ENCODE data around the gene DDX56.
A peak's percentile ranks its signal among the peaks of the same experiment; 100 is the strongest.

The DDX56 gene

DNA sequence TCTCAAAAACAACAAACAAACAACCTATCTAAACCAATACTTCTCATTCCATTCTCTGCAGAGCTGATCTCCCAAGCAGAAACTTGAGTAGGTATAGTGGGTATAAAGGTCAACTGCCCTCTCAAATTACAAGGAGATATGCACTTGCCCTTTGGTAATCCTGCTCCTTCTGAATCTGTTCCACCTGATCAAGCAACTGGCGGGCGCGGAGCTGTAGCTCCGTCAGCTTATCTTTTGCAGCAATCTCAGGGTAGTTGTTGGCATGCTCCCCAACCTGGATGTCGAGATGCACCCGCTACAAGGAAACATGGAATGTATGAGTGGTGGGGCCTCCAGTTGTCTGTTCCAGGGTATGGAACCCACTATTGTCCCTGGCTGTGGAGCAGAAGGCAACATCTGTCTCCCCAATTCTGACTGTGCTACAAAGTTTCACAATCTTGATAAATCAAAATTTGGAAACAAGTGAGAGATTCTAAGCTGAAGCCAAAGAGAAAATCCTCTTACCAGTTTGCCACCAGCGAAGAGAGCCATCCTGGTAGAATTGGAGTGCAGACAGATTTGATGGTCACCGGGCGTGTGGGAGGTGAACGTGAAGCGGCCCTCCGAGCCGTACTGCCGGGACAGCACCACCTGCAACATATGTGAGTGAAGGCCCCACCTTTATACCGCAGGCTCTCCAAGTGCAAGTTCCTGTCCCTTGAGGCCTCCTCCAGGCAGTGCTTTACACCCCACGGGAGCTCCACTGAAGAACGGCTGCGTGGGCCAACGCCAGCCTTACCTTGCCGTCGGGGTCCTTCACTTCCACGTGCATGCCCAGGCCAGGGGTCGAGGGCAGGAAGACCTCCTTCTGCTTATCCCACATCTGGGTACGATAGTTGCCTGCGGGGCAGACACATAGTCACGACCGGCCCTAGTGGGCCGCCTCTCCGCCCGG, 7.5 kb upstream of the DDX56 start:
- H3K4me3 ChIP-seq (replicated peaks; ENCODE audit: low read depth, low read length) = peak overlapping the region; percentile 85
- TF ChIP-seq, protein P1, sequence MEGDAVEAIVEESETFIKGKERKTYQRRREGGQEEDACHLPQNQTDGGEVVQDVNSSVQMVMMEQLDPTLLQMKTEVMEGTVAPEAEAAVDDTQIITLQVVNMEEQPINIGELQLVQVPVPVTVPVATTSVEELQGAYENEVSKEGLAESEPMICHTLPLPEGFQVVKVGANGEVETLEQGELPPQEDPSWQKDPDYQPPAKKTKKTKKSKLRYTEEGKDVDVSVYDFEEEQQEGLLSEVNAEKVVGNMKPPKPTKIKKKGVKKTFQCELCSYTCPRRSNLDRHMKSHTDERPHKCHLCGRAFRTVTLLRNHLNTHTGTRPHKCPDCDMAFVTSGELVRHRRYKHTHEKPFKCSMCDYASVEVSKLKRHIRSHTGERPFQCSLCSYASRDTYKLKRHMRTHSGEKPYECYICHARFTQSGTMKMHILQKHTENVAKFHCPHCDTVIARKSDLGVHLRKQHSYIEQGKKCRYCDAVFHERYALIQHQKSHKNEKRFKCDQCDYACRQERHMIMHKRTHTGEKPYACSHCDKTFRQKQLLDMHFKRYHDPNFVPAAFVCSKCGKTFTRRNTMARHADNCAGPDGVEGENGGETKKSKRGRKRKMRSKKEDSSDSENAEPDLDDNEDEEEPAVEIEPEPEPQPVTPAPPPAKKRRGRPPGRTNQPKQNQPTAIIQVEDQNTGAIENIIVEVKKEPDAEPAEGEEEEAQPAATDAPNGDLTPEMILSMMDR (IDR thresholded peaks at IDR 0.05; ENCODE audit: low read length, missing control alignments) = no peak
- DNase-seq (ENCODE audit: low read depth) = no peak

GRCh38 chr7:44576228-44576627, 2.5 kb upstream of the DDX56 start:
- TF ChIP-seq, protein P1 (IDR thresholded peaks at IDR 0.05; ENCODE audit: low read length, missing control alignments) = no peak
- no peak for DNase-seq (ENCODE audit: low read depth)
- no peak overlapping the region for H3K4me3 ChIP-seq (replicated peaks; ENCODE audit: low read depth, low read length)

- DNase-seq (ENCODE audit: low read depth) = no peak
- TF ChIP-seq, protein P1 (IDR thresholded peaks at IDR 0.05; ENCODE audit: low read length, missing control alignments) = no peak
- H3K4me3 ChIP-seq (replicated peaks; ENCODE audit: low read depth, low read length) = peak overlapping the region; percentile 97
These were observed 1.3 kb upstream of the DDX56 start for GRCh38 chr7:44575054-44575453.

DNA sequence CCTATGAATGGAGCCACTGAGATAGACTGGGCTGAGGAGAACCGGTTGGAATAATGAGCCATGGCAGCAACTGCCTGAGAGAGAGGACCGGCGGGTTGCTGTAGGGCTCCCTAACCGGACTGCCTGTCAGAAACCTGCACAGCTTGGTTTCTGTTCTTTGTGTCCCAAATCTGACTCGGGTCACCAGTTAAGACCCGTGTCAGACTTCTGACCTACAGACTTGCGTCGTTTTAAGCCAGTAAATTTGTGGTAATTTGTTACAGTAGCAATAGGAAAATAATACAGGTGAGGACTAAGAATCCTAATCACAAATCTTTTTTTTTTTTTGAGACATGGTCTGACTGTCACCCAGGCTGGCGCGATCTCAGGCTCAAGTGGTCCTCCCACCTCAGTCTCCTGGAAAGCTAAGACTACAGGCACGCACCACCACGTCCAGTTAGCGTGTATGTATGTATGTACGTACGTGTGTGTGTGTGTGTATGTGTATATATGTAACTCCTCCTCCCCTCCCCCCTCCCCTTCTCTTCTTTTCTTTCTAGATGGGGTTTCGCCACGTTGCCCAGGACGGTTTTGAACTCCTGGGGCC, 672 bp upstream of the DDX56 start:
- TF ChIP-seq, protein P1 (IDR thresholded peaks at IDR 0.05; ENCODE audit: low read length, missing control alignments) = no peak
- no peak for DNase-seq (ENCODE audit: low read depth)
- H3K4me3 ChIP-seq (replicated peaks; ENCODE audit: low read depth, low read length) = peak overlapping the region; percentile 97

GRCh38 chr7:44572771-44573170, 937 bp downstream of the DDX56 start:
- TF ChIP-seq, protein P1 (IDR thresholded peaks at IDR 0.05; ENCODE audit: low read length, missing control alignments) = no peak
- peak overlapping the region; percentile 97 for H3K4me3 ChIP-seq (replicated peaks; ENCODE audit: low read depth, low read length)
- DNase-seq (ENCODE audit: low read depth) = no peak

DNA sequence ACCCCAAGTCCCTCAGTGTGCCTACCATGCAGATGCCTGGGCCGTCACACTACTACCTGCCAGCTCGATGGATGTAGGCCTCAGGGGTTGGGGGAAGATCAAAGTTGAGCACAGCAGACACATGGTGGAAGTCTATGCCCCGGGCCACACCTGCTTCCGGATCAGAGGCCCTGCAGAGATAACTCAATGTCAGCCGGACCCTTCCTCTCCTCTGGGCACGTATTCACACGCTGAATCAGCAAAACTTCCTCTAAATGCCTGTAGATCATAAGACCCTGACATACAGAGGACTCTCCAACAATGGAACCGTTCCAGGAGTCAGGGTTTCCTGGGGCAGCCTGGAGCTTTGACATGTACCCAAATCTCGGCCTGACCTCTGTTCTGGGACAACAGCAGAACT, 3.7 kb downstream of the DDX56 start:
- TF ChIP-seq, protein P1 (IDR thresholded peaks at IDR 0.05; ENCODE audit: low read length, missing control alignments) = no peak
- no peak overlapping the region for H3K4me3 ChIP-seq (replicated peaks; ENCODE audit: low read depth, low read length)
- DNase-seq (ENCODE audit: low read depth) = no peak
